ENCODE measurements around the gene ZFTA. TPM values are rescaled to one million over a fixed set of nuclear protein-coding genes. Genes with fewer than 3 reads are reported as not detected.

The ZFTA gene
- polyA plus RNA-seq, 1 donor (not counting 4 experiments of a cell fraction or from before 2014, with no cell fraction given), result 4.6 TPM

- TF ChIP-seq CTCF (optimal IDR thresholded peaks at IDR 0.05 in 1 of 3, IDR thresholded peaks at IDR 0.05 in 1 of 3, conservative IDR thresholded peaks at IDR 0.05 in 1 of 3; ENCODE audit: extremely low read depth in 1 of 3, insufficient read depth in 2 of 3, low read length in 3 of 3), result no peak
- TF ChIP-seq EZH2 (IDR thresholded peaks at IDR 0.05; ENCODE audit: low read length), result no peak
- DNase-seq (ENCODE audit: low read depth, low spot score) (no peak), FAIRE-seq (no peak)
- H3K4me1 ChIP-seq (ENCODE audit: control insufficient read depth, extremely low read depth, insufficient read depth, low read length), result no peaks in the 10 kb centered on the region
- no peaks in the 10 kb centered on the region for H3K9me3 ChIP-seq (ENCODE audit: control insufficient read depth, low read depth, low read length)
- H3K36me3 ChIP-seq (ENCODE audit: control insufficient read depth in 2 of 2, extremely low read depth in 1 of 2, insufficient read depth in 2 of 2, low read length in 2 of 2), result no peaks in the 10 kb centered on the region
- no peak overlapping the region for H3K4me2 ChIP-seq (ENCODE audit: control insufficient read depth, extremely low read depth, insufficient read depth, low read depth, low read length)
- H3K27ac ChIP-seq (ENCODE audit: control insufficient read depth, insufficient read depth, low read length), result no peak overlapping the region
- H2AFZ ChIP-seq (ENCODE audit: control insufficient read depth, low read length), result no peak overlapping the region
- dilution Hi-C loops (cut with MboI; ENCODE audit: extremely low pct_ligation_motif_present, low sequenced_read_pairs), result no loop called here
- H3K27me3 ChIP-seq (ENCODE audit: control insufficient read depth, extremely low read depth, insufficient read depth, low read length), result no peaks in the 10 kb centered on the region
- H3K9ac ChIP-seq (ENCODE audit: control insufficient read depth, extremely low read depth, insufficient read depth, low read length), result no peak overlapping the region
- H3K79me2 ChIP-seq (ENCODE audit: control insufficient read depth, insufficient read depth, low read length), result peaks cover 4% of the 10 kb centered on the region
- no peaks in the 10 kb centered on the region for H3K9me1 ChIP-seq (ENCODE audit: control insufficient read depth, extremely low read depth, insufficient read depth, low read length)
- H3K4me3 ChIP-seq (ENCODE audit: control insufficient read depth in 2 of 3, extremely low read depth in 1 of 3, insufficient read depth in 2 of 3, low read depth in 1 of 3, low read length in 3 of 3), result no peak overlapping the region
- H4K20me1 ChIP-seq (ENCODE audit: control insufficient read depth, extremely low read depth, insufficient read depth, low read length), result no peaks in the 10 kb centered on the region
Measured at GRCh38 chr11:63736864-63737263, 31.7 kb downstream of the ZFTA start.

- no peaks in the 10 kb centered on the region for H3K27me3 ChIP-seq (ENCODE audit: control insufficient read depth, extremely low read depth, insufficient read depth, low read length)
- no peaks in the 10 kb centered on the region for H3K79me2 ChIP-seq (ENCODE audit: control insufficient read depth, insufficient read depth, low read length)
- no peak overlapping the region for H3K4me3 ChIP-seq (ENCODE audit: control insufficient read depth in 2 of 3, extremely low read depth in 1 of 3, insufficient read depth in 2 of 3, low read depth in 1 of 3, low read length in 3 of 3)
- no peaks in the 10 kb centered on the region for H4K20me1 ChIP-seq (ENCODE audit: control insufficient read depth, extremely low read depth, insufficient read depth, low read length)
- no peaks in the 10 kb centered on the region for H3K9me1 ChIP-seq (ENCODE audit: control insufficient read depth, extremely low read depth, insufficient read depth, low read length)
- H3K4me1 ChIP-seq (ENCODE audit: control insufficient read depth, extremely low read depth, insufficient read depth, low read length), result no peaks in the 10 kb centered on the region
- TF ChIP-seq CTCF (optimal IDR thresholded peaks at IDR 0.05 in 1 of 3, IDR thresholded peaks at IDR 0.05 in 1 of 3, conservative IDR thresholded peaks at IDR 0.05 in 1 of 3; ENCODE audit: extremely low read depth in 1 of 3, insufficient read depth in 2 of 3, low read length in 3 of 3), result no peak
- TF ChIP-seq EZH2 (IDR thresholded peaks at IDR 0.05; ENCODE audit: low read length), result no peak
- no peak overlapping the region for H3K27ac ChIP-seq (ENCODE audit: control insufficient read depth, insufficient read depth, low read length)
- no peak overlapping the region for H3K4me2 ChIP-seq (ENCODE audit: control insufficient read depth, extremely low read depth, insufficient read depth, low read depth, low read length)
- DNase-seq (ENCODE audit: low read depth, low spot score) (no peak), FAIRE-seq (no peak)
- H3K9ac ChIP-seq (ENCODE audit: control insufficient read depth, extremely low read depth, insufficient read depth, low read length), result no peak overlapping the region
- H3K36me3 ChIP-seq (ENCODE audit: control insufficient read depth in 2 of 2, extremely low read depth in 1 of 2, insufficient read depth in 2 of 2, low read length in 2 of 2), result no peaks in the 10 kb centered on the region
- dilution Hi-C loops (cut with MboI; ENCODE audit: extremely low pct_ligation_motif_present, low sequenced_read_pairs), result no loop called here
- no peak overlapping the region for H2AFZ ChIP-seq (ENCODE audit: control insufficient read depth, low read length)
- no peaks in the 10 kb centered on the region for H3K9me3 ChIP-seq (ENCODE audit: control insufficient read depth, low read depth, low read length)
Measured at GRCh38 chr11:63729326-63729725, 39.2 kb downstream of the ZFTA start.
